22Rv1 (cell line): ENCODE measurements around the gene PLCB4.

ENCODE experiments used
- H3K27ac ChIP-seq: fragments of 450-650 bp; 2 replicates; pipeline ENCODE4 v1.5.1; 2017
- CTCF ChIP-seq: fragments of 450-650 bp; IDR thresholded peaks from 2 replicates; pipeline ENCODE4 v1.5.1; 2017; ENCODE audit warnings: mild to moderate bottlenecking
- ZFX ChIP-seq: fragments of 450-650 bp; IDR thresholded peaks from 2 replicates; pipeline ENCODE4 v1.6.1; 2017; ENCODE audit warnings: antibody characterized with exemption, borderline replicate concordance

Gene PLCB4

GRCh38 chr20:9082741-9083140 is 13.9 kb downstream of the PLCB4 start:
- H3K27ac ChIP-seq: no peak overlapping the region
- TF ChIP-seq CTCF (no peak), ZFX (no peak)

- no peak for TF ChIP-seq ZFX
- TF ChIP-seq CTCF: no peak
- no peak overlapping the region for H3K27ac ChIP-seq
Observed at GRCh38 chr20:9087531-9088217, 18.8 kb downstream of the PLCB4 start.

GRCh38 chr20:9088556-9088955 is 19.7 kb downstream of the PLCB4 start:
- TF ChIP-seq CTCF (no peak), ZFX (no peak)
- H3K27ac ChIP-seq: no peak overlapping the region

- no peak for TF ChIP-seq CTCF
- no peak for TF ChIP-seq ZFX
- no peak overlapping the region for H3K27ac ChIP-seq
Observed at GRCh38 chr20:9092113-9092512, 23.2 kb downstream of the PLCB4 start.

GRCh38 chr20:9092655-9093054 is 23.8 kb downstream of the PLCB4 start:
- no peak overlapping the region for H3K27ac ChIP-seq
- TF ChIP-seq CTCF: no peak
- no peak for TF ChIP-seq ZFX

- H3K27ac ChIP-seq: no peak overlapping the region
- no peak for TF ChIP-seq ZFX
- TF ChIP-seq CTCF: no peak
Observed at GRCh38 chr20:9093218-9093957, 24.5 kb downstream of the PLCB4 start.

- TF ChIP-seq ZFX: no peak
- 0 out of 2 replicates have a peak, but pooled peaks have one; percentile 15 for TF ChIP-seq CTCF
Observed at GRCh38 chr20:9099372-9099771, 30.5 kb downstream of the PLCB4 start.

More at GRCh38 chr20:9099372-9099771, 30.5 kb downstream of the PLCB4 start:
- H3K27ac ChIP-seq: no peak overlapping the region
